Measurements from ENCODE around the gene LCK.

LCK gene

DNA sequence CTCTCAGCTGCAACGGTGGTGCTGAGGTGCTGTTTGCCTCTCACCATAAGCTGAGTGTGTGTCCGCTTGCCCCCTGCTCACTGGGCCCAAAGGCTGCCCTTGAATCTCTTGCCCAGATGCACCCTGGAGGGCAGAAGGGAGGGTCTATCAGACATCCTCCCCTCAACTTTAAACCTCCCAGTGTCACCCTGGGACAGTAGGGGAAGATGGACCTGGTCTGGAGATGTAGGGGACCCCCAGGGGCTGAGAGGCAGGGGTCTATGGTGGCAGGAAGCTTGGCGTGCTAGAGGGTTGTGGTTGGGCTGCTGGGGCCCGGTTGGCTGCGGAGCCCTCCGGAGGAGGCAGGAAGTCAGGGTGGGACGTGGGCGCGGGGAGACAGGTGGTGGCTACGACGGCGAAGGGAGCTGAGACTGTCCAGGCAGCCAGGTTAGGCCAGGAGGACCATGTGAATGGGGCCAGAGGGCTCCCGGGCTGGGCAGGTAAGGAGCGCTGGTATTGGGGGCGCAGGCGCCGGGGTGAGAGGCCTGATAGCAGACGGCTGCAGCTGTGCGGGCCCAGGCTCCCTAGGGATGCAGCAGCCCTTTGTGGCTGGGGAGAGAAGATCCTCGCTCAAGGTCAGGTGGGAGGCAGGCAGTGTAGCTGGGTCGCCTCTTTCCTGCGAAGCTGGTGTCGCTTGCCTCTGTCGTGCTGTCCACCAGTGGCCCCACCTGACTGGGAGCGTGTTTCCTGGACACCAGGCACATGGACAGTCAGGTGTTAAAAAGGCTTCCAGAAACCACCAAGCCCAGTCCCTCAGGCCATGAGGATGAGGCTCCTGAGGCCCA, at the start of gene LCK:
Gene LCK (plus strand): TSS at position 373 of the 824 bp plus-strand sequence. CDS start 23,065 bp downstream, outside the sequence.
- peak; percentile 61 for DNase-seq

DNA sequence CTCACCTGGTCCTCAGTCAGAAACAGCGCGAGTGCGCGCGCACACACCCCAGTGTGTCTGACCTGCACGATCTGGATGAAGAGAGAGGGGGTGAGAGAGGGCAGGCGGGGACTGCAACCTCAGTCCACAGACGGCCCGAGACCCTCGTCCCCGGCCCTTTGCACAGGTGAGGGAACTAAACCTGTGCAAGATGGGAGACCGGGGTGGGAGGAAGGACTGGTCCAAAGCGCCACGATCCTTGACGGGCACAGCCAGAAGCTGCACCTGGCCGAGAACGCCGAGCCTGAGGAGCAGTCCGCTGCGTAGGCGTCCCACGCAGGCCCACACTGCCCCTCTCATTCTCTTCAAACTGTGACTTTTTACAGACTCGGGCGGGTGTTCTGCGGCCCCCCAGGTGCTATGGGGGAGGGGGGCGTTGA, 46.1 kb upstream of the LCK start:
- DNase-seq: no peak

DNA sequence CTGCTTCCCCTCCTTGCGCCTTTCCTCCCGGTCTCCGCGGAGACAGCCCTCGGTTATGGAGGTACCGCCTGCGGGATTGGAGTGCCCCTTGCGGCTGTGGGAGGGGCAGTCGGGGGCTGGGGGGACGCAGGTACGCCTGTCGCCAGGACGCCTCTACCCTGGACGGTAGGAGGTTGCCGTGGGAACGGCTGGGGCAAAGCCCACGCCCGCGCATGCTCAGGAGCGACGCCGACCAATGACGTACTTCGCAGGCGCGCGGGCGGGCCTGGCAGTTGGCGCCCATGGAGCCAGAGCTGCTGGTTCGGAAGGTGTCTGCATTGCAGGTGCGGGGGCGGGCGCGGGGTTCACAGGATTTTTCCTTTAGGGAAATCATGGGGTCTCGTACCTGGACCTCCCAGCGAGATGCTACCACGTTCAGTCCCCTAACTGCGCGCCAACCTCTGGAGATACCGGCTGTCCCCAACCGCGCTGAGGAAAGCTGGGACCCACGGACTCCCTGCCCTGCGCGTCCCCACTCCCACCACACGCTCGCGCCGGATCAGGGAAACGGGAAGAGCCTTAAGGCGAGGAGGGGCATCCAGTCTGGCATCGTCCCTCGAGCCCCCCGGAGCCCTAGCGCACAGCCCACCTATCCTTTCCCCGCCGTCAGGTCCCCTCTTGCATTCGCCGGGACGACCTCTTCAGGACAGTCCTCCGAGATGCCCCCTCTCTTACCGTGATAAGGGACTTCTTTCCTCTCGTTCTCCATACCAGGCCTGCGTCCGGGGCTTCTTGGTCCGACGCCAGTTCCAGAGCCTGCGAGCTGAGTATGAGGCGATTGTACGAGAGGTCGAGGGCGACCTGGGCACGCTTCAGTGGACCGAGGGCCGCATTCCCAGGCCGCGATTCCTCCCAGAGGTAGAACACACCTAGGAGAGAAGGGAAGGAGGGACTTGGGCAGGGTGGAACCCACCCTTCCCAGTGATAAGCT, 45.4 kb upstream of the LCK start, which contains the start of gene IQCC:
Gene IQCC (plus strand): TSS at position 271 of the 970 bp plus-strand sequence. CDS start 11 bp downstream, at position 282.
- peak; percentile 71 for DNase-seq

DNA sequence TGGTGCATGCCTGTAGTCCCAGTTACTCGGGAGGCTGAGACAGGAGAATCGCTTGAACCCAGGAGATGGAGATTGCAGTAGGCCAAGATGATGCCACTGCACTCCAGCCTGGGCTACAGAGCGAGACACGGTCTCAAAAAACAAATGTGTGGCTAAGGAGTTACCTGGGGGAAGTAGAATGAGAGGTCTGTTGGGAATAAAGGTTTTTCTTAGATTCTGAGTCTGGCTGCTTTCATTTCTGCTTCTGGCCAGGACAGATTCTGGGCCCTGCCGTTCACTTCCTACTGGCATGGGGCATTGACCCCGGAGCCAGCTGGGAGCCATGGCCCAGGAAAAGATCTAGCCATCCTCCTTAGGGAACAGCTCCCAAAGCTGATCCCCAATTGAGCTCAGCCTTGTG, 42.6 kb upstream of the LCK start:
- no peak for DNase-seq

DNA sequence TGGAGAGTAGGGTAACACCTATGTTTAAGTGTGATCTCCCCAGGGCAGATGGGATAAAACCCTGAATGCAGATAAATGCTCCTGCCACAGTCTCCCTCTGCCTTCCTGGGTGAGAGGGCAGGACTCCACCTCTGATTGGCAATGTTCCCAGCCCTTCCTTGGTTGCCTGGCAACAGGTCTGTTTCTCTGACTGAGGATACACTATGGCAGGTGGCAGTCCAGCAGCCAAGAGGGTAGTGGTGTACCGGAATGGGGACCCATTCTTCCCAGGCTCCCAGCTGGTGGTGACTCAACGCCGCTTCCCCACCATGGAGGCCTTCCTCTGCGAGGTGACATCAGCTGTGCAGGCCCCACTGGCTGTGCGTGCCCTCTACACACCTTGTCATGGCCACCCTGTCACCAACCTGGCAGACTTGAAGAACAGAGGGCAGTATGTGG, 42.2 kb upstream of the LCK start, which contains the start of gene DCDC2B:
Gene DCDC2B (plus strand): TSS at position 199 of the 438 bp plus-strand sequence. CDS start 5 bp downstream, at position 204.
- DNase-seq: no peak

DNA sequence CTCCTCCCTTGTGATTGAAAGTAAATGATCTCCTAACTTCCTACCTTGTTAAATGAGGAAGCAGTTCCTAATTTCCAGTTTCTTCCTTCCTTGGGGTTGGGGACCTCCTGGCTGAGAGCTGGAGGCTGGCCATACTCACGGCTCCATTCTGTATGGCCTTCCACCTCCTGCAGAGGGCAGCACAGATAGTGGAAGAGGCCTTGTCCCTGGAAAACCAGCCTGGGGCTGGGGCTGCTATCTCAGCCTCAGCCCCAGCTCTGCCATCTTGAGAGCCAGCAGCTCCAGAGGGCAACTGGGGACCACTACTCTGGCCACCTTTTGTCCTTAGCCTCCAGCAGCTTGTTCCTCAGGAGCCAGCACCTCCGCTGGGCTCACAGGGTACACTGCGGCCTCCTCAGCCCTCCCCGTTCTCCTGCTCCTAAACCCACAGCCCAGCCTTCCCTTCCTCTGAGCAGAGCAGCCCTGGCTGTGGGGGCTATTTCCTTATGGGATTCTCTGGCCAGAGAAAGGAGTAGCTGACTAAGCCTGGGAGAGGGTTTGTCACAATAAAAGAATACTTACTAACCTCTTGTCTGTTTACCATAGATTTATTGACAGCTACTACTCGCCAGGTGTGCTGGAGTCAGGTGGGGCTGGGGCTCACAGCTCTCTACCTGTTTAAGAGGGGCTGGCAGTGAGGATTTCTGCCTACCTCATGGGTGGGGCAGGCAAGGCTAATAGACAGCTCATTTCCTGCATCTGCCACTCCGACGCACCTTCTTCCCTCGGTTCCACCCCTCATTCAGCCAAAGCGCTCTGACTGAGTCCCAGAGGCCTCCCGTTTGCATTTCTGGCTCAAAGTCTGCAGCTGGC, 35.2 kb upstream of the LCK start:
- DNase-seq: peak; percentile 34

DNA sequence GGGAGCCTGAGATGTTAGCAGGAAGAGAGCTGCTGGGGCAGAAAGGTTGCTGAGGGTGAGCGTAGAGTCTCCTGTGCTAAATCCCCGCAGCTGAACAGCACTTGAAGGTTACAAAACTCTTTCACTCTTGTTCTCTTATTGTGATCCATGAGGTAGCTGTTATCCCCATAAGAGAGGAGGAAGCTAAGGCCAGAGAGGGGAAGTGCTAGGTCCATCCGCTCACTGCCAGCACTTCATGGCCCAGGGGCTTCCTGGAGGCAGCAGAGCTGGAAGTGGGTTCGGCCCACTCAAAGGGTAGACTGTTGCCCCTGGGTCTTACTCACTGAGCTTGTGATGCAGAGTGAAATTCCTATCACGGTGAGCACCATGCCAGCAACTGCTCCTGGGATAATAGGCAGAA, 34.5 kb upstream of the LCK start:
- no peak for DNase-seq

DNA sequence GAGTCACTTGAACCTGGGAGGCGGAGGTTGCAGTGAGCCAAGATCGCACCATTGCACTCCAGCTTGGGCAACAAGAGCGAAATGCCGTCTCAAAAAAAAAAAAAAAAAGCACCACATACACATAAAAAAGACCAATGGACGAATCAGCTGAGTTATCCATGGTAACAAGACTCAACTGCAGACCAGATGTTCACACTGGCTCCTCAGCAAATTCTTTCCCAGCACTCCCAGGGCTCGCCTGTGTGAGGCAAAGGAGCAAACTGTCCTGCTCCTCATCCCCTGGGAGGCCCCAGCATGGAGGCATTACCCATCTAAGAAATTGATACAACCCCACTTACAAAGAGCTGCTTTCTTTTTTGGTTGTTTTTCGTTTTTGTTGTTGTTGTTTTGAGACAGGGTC, 32.0 kb upstream of the LCK start:
- DNase-seq: no peak

DNA sequence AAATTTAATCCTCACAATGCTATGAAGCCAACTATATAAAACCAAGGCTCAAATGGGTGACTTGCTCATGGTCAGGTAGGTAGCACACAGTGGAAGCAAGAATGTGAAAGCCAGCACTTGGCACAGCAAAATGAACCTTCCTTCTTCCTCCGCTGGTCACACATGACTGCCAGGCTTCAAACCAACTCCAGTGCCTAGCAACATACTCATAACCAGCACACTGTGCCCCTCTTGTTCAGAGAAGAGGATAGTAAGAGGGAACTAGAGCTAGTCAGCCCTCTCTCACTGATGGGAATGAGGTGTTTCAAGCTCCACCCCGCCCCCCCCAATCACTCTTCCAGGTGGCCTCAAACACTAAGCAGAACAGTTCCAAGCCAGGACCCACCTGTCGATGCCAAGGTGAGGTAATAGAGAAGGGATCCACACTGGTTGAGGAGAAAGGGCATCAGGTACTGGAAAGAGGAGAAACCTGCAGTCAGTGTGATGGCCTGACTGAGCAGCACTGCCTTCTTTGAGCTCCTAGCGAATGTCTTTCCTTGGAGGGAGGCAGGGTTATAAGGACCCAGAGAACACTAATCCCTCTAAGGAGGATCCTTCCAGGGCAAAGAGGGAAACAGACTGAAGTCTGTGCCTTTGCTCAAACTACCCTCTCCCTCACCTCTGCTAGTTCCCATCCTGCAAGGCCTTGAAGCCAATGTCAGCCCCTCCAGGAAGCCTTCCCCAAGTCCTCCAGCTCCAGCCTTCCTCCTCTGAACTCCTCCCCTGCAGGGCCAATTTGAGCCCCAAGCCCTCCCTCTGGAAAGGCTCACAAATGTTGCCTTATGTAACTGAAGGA, 30.1 kb upstream of the LCK start:
- DNase-seq: no peak

DNA sequence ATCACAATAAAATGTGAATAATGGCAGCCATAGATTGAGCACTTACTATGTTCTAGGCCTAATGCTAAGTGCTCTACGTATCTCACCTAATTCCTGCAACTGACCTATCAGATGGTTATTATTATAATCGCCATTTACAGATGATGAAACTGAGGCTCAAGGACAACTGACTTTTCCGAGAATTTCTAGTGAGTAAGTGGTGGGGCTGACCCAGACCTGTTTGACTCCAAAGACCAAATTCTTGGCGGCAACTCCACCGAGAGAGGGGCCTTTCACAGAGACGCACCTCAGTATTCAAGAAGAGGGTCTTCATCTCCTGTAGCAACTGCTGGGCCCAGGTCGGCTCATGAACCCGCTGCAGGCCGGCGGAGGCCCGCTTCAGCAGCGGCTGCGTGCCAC, 29.5 kb upstream of the LCK start:
- no peak for DNase-seq

DNA sequence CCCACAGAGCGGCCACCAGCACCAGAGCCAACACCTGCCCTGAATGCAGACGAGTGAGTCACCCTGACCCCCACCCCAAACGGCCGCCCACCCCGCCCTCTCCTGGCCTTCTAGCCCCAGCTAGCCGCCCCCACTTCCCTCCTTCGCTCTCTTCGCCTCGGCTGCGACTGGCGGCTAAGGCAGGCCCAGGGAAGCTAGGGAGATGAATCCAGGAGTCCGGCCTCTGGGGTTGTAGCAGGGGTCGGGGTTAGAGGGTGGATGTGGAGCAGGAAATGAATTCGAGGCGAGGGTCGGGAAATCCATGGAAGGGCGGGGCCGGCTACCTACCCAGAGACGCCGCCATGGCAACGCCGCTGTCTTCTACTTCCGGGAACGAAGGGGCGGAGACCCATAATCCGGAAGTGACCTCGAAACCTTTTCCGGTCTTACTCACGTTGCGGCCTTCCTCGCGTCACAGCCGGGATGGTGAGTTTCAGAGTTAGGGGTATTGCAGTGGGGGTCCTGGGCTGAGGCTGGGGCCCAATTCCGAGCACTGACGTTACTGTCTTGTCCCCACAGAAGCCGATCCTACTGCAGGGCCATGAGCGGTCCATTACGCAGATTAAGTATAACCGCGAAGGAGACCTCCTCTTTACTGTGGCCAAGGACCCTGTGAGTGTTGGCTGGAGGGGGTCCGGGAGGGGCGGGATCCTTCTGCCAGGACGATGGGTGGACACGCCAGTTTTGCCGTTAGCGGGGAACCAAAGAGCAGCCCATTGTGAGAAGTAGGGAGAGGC, 28.9 kb upstream of the LCK start, which contains the start of the genes EIF3I and TMEM234:
Gene EIF3I (plus strand): TSS at position 428 of the 776 bp plus-strand sequence. CDS start 35 bp downstream, at position 463.
Gene TMEM234 (minus strand): TSS at position 374 of the 776 bp plus-strand sequence. CDS start 31 bp downstream, at position 343.
- peak; percentile 86 for DNase-seq

DNA sequence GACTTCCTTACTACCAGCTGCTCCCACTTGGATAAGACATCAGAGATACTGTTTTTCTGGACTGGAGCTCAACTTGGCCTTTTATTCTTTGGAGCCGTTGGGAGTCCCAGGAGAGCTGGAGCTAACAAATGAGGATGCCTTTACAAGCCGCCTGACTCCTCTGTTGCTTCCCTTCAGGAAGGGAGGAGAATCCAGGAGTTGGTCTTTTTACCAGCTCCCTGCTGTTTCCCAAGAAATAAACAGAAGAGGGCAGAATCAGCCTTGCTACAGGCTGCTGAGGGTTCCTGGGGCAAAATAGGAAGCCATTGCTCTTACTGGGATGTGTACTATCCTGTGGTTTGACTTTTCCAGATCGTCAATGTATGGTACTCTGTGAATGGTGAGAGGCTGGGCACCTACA, 27.4 kb upstream of the LCK start:
- DNase-seq: no peak

DNA sequence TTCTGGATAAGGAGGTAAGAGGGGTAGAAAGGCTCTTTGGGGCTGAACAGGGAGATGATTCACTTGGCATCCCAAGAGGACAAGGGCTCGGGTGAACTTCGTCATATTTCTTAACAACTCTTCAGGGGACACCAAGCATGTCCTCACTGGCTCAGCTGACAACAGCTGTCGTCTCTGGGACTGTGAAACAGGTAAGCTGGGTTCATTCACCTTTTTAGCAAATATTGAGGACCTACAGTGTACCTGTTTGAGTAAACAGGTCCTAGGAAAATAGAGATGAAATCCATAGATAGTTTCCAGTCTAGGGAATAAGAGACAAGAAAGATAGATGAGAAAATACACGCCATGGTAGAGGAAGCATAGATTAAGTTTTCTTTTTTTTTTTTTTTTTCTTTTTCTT, 26.8 kb upstream of the LCK start:
- no peak for DNase-seq

DNA sequence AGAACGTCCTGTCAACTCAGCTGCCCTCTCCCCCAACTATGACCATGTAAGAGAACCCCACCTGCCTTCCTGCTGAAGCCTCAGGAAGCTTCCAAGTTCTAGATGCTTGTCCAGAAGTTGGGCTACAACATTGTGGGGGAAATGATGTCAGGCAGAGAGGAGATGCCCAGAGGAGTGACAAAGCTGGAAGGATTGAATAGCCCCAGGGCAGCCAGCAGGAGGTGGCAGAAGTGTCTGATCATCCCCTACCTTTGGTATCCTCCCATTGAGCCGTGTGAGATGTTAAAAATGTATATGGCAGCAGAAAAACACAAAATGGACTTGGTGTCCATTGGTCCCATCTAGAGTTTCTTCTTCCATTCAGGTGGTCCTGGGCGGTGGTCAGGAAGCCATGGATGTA, 22.3 kb upstream of the LCK start:
- DNase-seq: no peak

DNA sequence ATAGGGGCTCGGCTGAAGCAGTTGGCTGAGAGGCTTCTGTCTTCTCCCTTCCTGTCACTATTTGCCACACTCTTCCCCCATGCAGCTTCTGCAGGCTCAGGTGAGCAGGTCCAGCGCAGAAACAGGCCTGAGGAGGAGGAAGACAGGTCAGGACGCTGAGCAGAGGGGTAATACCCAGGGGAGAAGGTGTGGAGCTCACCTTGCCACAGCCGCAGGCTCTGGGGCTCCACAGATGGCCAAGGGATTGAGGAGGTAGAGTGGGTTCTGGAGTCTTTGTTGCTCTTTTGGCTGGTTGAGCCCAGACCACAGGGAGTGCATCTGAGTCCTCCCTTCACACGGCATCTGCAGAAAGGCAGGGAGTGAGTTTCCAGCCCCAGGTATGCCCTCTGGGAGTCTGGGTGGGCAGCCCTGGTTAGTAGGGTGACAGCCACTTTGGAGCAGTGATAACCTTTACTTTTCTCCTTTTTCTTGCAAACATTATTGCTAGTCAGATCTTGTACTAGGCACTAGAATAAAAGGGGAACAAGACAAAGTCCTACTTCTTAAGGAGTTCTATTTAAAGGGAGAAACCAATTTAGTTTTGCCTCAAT, 19.1 kb upstream of the LCK start:
- no peak for DNase-seq

DNA sequence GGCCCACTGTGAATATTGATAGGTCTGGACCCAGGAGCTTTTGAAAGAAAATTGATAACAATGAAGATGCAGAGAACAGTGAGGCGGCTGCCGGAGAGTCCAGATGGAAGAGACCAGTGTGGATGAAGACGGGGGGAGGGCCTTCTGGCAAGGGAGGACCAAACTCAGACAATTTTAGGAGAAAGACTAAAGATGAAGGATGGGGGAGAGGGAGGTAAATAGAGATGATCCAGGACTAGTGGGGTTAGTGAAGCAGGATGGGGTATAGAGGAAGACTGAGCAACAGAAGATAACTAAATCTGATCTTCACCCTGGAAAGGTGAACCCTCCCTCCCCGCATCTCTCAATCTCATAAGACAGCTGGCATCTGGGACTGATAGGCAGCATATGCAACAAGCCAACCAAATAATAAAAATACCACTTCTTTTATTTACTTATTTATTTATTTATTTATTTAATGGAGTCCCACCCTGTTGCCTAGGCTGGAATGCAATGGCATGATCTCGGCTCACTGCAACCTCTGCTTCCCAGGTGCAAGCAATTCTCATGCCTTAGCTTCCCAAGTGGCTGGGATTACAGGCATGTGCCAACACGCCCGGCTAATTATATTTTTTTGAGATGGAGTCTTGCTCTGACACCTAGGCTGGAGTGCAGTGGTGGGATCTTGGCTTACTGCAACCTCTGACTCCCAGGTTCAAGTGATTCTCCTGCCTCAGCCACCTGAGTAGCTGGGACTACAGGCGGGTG, 18.3 kb upstream of the LCK start:
- DNase-seq: no peak

DNA sequence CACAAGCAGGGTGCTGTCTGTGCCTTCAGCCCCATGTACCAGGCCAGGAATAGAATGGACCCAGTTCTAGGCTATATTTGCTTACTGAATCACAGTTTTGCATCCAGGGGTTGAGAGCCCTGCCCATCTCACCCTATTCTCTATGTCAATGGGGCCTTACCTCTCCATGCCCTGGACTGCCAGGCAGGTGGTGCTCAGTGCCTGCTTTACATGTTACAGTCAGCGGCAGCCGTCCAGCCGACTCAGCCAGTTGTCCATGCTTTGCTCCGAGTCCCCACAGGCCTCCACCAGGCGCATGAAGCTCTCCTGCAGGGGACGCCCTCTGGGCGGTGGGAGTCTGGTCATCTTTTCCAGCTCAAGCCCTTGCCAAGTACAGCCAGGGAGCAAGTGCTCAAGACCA, 16.3 kb upstream of the LCK start:
- DNase-seq: no peak

DNA sequence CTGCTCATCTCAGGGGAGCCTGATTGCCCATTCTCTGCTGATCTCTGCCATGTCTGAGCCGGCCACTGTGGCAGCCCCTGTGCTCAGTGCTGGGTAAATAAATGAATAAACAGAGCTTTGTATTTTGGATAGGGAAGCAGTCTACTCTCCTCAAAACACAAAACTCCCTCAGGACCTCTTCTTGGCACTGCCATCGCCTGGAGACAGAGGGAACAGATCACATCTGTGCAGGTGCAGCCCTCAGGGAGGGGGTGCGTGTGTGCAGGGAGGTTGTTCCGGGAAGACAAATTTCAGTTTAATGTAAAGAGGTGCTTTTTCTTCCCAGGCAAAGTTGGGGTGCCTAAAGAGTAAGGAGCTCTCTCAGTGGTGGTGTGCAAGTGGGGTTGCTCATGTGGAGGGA, 11.7 kb upstream of the LCK start:
- no peak for DNase-seq

DNA sequence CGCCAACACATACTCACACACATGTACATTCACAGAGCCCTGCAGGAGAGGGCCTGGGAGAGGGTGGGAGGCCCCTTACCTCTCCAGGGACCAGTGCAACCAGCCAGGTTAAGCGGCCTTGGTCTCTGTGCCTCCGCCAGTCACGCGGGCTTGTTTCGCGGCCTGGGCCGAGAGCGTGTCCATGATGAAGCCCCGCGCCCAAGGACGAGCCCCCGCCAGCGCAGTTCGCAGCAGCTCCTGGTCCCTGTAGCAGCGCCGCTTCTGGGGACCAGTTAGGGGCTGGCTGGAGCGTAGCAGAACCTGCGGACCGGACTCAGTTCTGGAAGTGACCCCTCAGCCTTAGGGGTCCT, 11.3 kb upstream of the LCK start:
- no peak for DNase-seq
